Testis (tissue), 3 donors: ENCODE measurements around the gene PGM2. TPM values are rescaled to one million over a fixed set of nuclear protein-coding genes. Genes with fewer than 3 reads are reported as not detected.

Experiments used
- DNase-seq: peaks from one replicate; pipeline ENCODE4 v3.0.0-alpha.2; 2019
- H3K27ac ChIP-seq, 2 donors: fragments of 200-600 bp; sonication (generic); one replicate each; pipeline ENCODE4 v1.5.1; 2019
- H3K27me3 ChIP-seq: fragments of 200-600 bp; sonication (generic); one replicate; pipeline ENCODE4 v1.5.1; 2019
- H3K36me3 ChIP-seq: fragments of 200-600 bp; sonication (generic); one replicate; pipeline ENCODE4 v1.5.1; 2017; ENCODE audit warnings: low read depth; ENCODE audit errors: missing control alignments
- H3K4me1 ChIP-seq: fragments of 200-600 bp; sonication (generic); one replicate; pipeline ENCODE4 v1.5.1; 2019
- H3K4me3 ChIP-seq, 2 donors: fragments of 200-600 bp; sonication (generic); one replicate each; pipeline ENCODE4 v1.5.1; 2017 to 2019
- H3K9me3 ChIP-seq: fragments of 200-600 bp; sonication (generic); one replicate; pipeline ENCODE4 v1.5.1; 2017
- POLR2A ChIP-seq: fragments of 450-650 bp; IDR thresholded peaks from one replicate; pipeline ENCODE4 v1.6.1; 2017; ENCODE audit warnings: antibody characterized with exemption, mild to moderate bottlenecking, moderate library complexity
- WGBS, 2 donors: methylation state at CpG; one replicate each; pipeline ENCODE4 v1.1.5; 2018; 5-methylcytosine and 5-hydroxymethylcytosine counted together
- intact Hi-C: fragments of 100-400 bp; cut with DNase I; formaldehyde crosslinking; loops from one replicate; pipeline ENCODE4 v1.15.1; 2023; ENCODE audit warnings: low total_unique reads
- polyA plus RNA-seq: library from polyadenylated mRNA; stranded (reverse); fragments of 350-450 nt; fragmentation: Illumina TruSeq; extraction: RNeasy Lipid Tissue Mini Kit (QIAGEN cat#74804); gene quantifications from one replicate; pipeline ENCODE4 v1.2.3, GENCODE V29; 2014; ENCODE audit warnings: low read depth, low replicate concordance; ENCODE audit not compliant: insufficient read depth
- total RNA-seq, 2 donors: library from RNA; depleted of rRNA; stranded (reverse); fragments of >200 nt; gene quantifications; one replicate each; pipeline ENCODE4 v1.2.3, GENCODE V29; 2016
- TF ChIP-seq, protein P1 (sequence below), 3 experiments: fragments of 450-650 bp in 2 of 3; fragments of 200-600 bp in 1 of 3; sonication (generic) in 1 of 3; IDR thresholded peaks; one replicate each; pipeline ENCODE4 v1.5.1; 2016 to 2019; ENCODE audit warnings: antibody characterized with exemption in 3 of 3, mild to moderate bottlenecking in 2 of 3, moderate library complexity in 1 of 3

Gene PGM2
- total and polyA plus RNA-seq, 3 donors from 2014 or later = 12.9 to 29.1 (median 27.0) TPM

- Histone ChIP-seq H3K4me1 (no peaks in the 10 kb centered on the region), H3K27me3 (no peaks in the 10 kb centered on the region), H3K27ac (no peak overlapping the region), H3K36me3 (no peaks in the 10 kb centered on the region), H3K4me3 (no peak overlapping the region), H3K9me3 (no peaks in the 10 kb centered on the region)
- DNase-seq = no peak
- WGBS, 2 donors = 75 to 77% methylated on average over 4 of the region's 4 CpGs
- intact Hi-C loops = no loop called here
- TF ChIP-seq, protein P1, sequence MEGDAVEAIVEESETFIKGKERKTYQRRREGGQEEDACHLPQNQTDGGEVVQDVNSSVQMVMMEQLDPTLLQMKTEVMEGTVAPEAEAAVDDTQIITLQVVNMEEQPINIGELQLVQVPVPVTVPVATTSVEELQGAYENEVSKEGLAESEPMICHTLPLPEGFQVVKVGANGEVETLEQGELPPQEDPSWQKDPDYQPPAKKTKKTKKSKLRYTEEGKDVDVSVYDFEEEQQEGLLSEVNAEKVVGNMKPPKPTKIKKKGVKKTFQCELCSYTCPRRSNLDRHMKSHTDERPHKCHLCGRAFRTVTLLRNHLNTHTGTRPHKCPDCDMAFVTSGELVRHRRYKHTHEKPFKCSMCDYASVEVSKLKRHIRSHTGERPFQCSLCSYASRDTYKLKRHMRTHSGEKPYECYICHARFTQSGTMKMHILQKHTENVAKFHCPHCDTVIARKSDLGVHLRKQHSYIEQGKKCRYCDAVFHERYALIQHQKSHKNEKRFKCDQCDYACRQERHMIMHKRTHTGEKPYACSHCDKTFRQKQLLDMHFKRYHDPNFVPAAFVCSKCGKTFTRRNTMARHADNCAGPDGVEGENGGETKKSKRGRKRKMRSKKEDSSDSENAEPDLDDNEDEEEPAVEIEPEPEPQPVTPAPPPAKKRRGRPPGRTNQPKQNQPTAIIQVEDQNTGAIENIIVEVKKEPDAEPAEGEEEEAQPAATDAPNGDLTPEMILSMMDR (IDR thresholded peaks at IDR 0.05) = no peak
- no peak for TF ChIP-seq POLR2A
Measured at GRCh38 chr4:37788819-37789218, 37.7 kb upstream of the PGM2 start.

DNA sequence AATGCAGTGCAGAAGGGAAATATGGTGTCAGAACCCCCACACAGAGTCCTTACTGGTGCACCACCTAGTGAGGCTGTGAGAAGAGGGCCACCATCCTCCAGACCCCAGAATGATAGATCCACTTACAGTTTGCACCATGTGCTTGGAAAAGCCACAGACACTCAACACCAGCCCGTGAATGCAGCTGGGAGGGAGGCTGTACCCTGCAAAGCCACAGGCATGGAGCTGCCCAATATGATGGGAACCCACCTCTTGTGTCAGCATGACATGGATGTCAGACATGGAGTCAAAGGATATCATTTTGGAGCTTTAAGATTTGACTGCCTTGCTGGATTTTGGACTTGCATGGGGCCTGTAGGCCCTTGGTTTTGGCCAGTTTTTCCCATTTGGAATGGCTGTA lies 34.2 kb upstream of the PGM2 start:
- no peaks in the 10 kb centered on the region for H3K27me3 ChIP-seq
- H3K36me3 ChIP-seq = no peaks in the 10 kb centered on the region
- intact Hi-C loops = no loop called here
- DNase-seq = no peak
- no peak overlapping the region for H3K4me3 ChIP-seq
- 94 to 100% methylated on average over 1 of the region's 1 CpG for WGBS, 2 donors
- no peaks in the 10 kb centered on the region for H3K9me3 ChIP-seq
- no peak overlapping the region for H3K27ac ChIP-seq
- no peaks in the 10 kb centered on the region for H3K4me1 ChIP-seq
- TF ChIP-seq POLR2A = no peak
- TF ChIP-seq, protein P1 (IDR thresholded peaks at IDR 0.05) = no peak

DNA sequence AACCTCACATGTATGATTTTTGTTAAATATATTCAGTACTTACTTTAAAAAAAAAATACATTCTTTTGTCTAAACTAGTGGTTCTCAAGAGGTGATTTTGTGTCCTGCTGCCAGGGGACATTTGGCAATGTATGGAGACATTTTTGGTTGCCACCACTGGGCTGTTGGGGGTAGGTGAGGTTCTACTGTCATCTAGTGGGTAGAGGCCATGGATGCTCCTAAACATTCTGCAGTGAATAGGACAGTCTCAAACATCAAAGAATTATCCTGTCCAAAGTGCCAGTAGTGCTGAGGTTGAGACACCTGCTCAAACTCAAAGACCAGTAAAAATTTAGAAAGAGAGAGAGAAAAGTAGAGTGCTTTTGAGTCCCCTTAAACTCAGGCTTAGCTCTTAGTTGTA lies 32.9 kb upstream of the PGM2 start:
- no peak for DNase-seq

DNA sequence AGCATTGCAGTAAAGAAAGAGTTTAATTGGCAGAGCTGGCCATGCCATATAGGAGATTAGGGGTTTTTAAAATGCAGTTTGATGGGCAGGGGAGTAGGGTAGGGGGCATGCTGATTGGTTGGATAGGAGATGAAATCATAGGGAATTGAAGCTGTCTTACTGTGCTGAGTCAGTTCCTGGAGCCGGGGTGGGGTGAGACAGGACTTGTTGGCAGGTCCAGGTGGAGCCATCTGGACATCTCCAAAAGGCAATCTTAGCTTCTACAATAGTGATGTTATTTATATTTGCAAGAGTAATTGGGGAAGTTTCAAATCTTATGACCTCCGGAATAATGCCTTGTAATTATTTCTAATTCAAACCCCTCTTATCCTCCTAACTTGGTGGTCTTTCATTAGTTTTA lies 32.4 kb upstream of the PGM2 start:
- no peaks in the 10 kb centered on the region for H3K27me3 ChIP-seq
- no peak overlapping the region for H3K27ac ChIP-seq
- intact Hi-C loops = no loop called here
- no peaks in the 10 kb centered on the region for H3K36me3 ChIP-seq
- H3K9me3 ChIP-seq = no peaks in the 10 kb centered on the region
- 63 to 69% methylated on average over 2 of the region's 2 CpGs for WGBS, 2 donors
- DNase-seq = no peak
- H3K4me1 ChIP-seq = no peaks in the 10 kb centered on the region
- no peak overlapping the region for H3K4me3 ChIP-seq
- TF ChIP-seq, protein P1 (IDR thresholded peaks at IDR 0.05) = no peak
- no peak for TF ChIP-seq POLR2A

More for the DNA sequence above, 32.9 kb upstream of the PGM2 start:
- H3K36me3 ChIP-seq = no peaks in the 10 kb centered on the region
- intact Hi-C loops = no loop called here
- TF ChIP-seq, protein P1 (IDR thresholded peaks at IDR 0.05) = peak in 1 of 3 experiments; percentile 28
- TF ChIP-seq POLR2A = no peak
- H3K4me3 ChIP-seq = no peak overlapping the region
- H3K27me3 ChIP-seq = no peaks in the 10 kb centered on the region
- no peak overlapping the region for H3K27ac ChIP-seq
- H3K4me1 ChIP-seq = no peaks in the 10 kb centered on the region
- H3K9me3 ChIP-seq = no peaks in the 10 kb centered on the region

- DNase-seq = no peak
- no peak for TF ChIP-seq POLR2A
- TF ChIP-seq, protein P1 (IDR thresholded peaks at IDR 0.05) = no peak
- H3K36me3 ChIP-seq = no peaks in the 10 kb centered on the region
- WGBS, 2 donors = 69 to 70% methylated on average over 3 of the region's 3 CpGs
- H3K4me1 ChIP-seq = no peaks in the 10 kb centered on the region
- intact Hi-C loops = loop anchor here (5.0 kb wide), 1 partner anchor 193 kb away; no protein-coding TSS in a partner anchor
- H3K27me3 ChIP-seq = no peaks in the 10 kb centered on the region
- H3K4me3 ChIP-seq = no peak overlapping the region
- no peak overlapping the region for H3K27ac ChIP-seq
- H3K9me3 ChIP-seq = no peaks in the 10 kb centered on the region
Measured at GRCh38 chr4:37795581-37796195, 30.8 kb upstream of the PGM2 start.
